ENCODE measurements around the gene PUS10. TPM values are rescaled to one million over a fixed set of nuclear protein-coding genes. Genes with fewer than 3 reads are reported as not detected.
"Not testable (repeated sequence)": the region's sequence is repeated elsewhere in the genome, so short reads cannot be mapped to it uniquely, and the experiment has no call there.

The PUS10 gene
- total and polyA plus RNA-seq, 2 of the 13 experiments (the other 11 are each of a cell fraction or from before 2014, with no cell fraction given) = 41.4 to 44.3 TPM

GRCh38 chr2:61042807-61043206, 24.8 kb upstream of the PUS10 start:
- peaks cover 2% of the 10 kb centered on the region; the same call in 1 of the 2 replicates for H4K20me1 ChIP-seq (ENCODE audit: insufficient read depth, low read length)
- H3K79me2 ChIP-seq (ENCODE audit: insufficient read depth, low read length) = peaks cover 6% of the 10 kb centered on the region
- H3K4me2 ChIP-seq (ENCODE audit: low read depth, low read length) = no peak overlapping the region
- no peaks in the 10 kb centered on the region for H3K27me3 ChIP-seq (ENCODE audit: control insufficient read depth in 1 of 2, insufficient read depth in 2 of 2, low read length in 2 of 2)
- H3K27ac ChIP-seq (ENCODE audit: extremely low read length, insufficient read depth, low read length) = no peak overlapping the region
- ATAC-seq = no peak; the same call in 2 of the 3 replicates
- H3K9me3 ChIP-seq (ENCODE audit: low read length) = peaks cover 10% of the 10 kb centered on the region; the same call in 1 of the 2 replicates
- in situ Hi-C loops (cut with HindIII; ENCODE audit: extremely low pct_ligation_motif_present, low pct_unique_long_range_greater_than_20kb) (no loop called here), intact Hi-C loops (cut with micrococcal nuclease; ENCODE audit: unreplicated experiment) (no loop called here)
- TF ChIP-seq ZNF275 (CRISPR knock-in tag; IDR thresholded peaks at IDR 0.05; ENCODE audit: borderline replicate concordance) = no peak
- no peak for TF ChIP-seq CREB3 (CRISPR knock-in tag; IDR thresholded peaks at IDR 0.05)
- ChIA-PET POLR2A (no interaction called here), CTCF (ENCODE audit: low intra/inter-chr PET ratio, low total read pairs) (no interaction called here)
- DNase-seq (ENCODE audit: low spot score) = no peak
- no peak overlapping the region for H3K4me3 ChIP-seq (replicated peaks in 1 of 3; ENCODE audit: insufficient read depth in 1 of 3, low read depth in 2 of 3, low read length in 3 of 3)
- no peak for FAIRE-seq
- peaks cover 7 to 43% of the 10 kb centered on the region in 2 experiments for H3K36me3 ChIP-seq (replicated peaks in 1 of 2; ENCODE audit: control insufficient read depth in 1 of 2, insufficient read depth in 2 of 2, low read length in 2 of 2)
- 95% methylated on average over 3 of the region's 3 CpGs for WGBS (ENCODE audit: low lambda C conversion rate)
- no peak overlapping the region for H2AFZ ChIP-seq (ENCODE audit: low read length)
- peaks cover 5% of the 10 kb centered on the region; the same call in 1 of the 2 replicates for H3K4me1 ChIP-seq (ENCODE audit: insufficient read depth, low read length)
- no TSS peak for BruUV-seq (replicated peaks)
- H3K9ac ChIP-seq (ENCODE audit: insufficient read depth, low read depth, low read length) = no peak overlapping the region

- ATAC-seq; POLR2A ChIA-PET; BruUV-seq (replicated peaks); H3K79me2 ChIP-seq (ENCODE audit: insufficient read depth, low read length); H3K4me1 ChIP-seq (ENCODE audit: insufficient read depth, low read length); in situ Hi-C loops (cut with HindIII; ENCODE audit: extremely low pct_ligation_motif_present, low pct_unique_long_range_greater_than_20kb); H3K27me3 ChIP-seq (ENCODE audit: control insufficient read depth in 1 of 2, insufficient read depth in 2 of 2, low read length in 2 of 2); H3K27ac ChIP-seq (ENCODE audit: extremely low read length, insufficient read depth, low read length); CTCF ChIA-PET (ENCODE audit: low intra/inter-chr PET ratio, low total read pairs); DNase-seq (ENCODE audit: low spot score); H4K20me1 ChIP-seq (ENCODE audit: insufficient read depth, low read length); FAIRE-seq; intact Hi-C loops (cut with micrococcal nuclease; ENCODE audit: unreplicated experiment); H3K4me3 ChIP-seq (replicated peaks in 1 of 3; ENCODE audit: insufficient read depth in 1 of 3, low read depth in 2 of 3, low read length in 3 of 3); H2AFZ ChIP-seq (ENCODE audit: low read length); H3K4me2 ChIP-seq (ENCODE audit: low read depth, low read length); H3K9ac ChIP-seq (ENCODE audit: insufficient read depth, low read depth, low read length): not testable (repeated sequence)
- 99% methylated on average over 2 of the region's 2 CpGs for WGBS (ENCODE audit: low lambda C conversion rate)
- peaks cover 21 to 38% of the 10 kb centered on the region in 2 experiments for H3K36me3 ChIP-seq (replicated peaks in 1 of 2; ENCODE audit: control insufficient read depth in 1 of 2, insufficient read depth in 2 of 2, low read length in 2 of 2)
- H3K9me3 ChIP-seq (ENCODE audit: low read length) = peaks cover 21% of the 10 kb centered on the region; the same call in 1 of the 2 replicates
Observed at GRCh38 chr2:61036643-61037042, 18.6 kb upstream of the PUS10 start.

Data from HepG2 (cell line).